GM21619 (cell line): ENCODE measurements around the gene GRIK4.
"Not testable (repeated sequence)": the region's sequence is repeated elsewhere in the genome, so short reads cannot be mapped to it uniquely, and the experiment has no call there.

ENCODE experiments used
- ATAC-seq: cut with Tn5 transposase; IDR thresholded peaks from one replicate; pipeline ENCODE4 v1.9.1; 2021; ENCODE audit not compliant: unreplicated experiment

Gene GRIK4

GRCh38 chr11:120769906-120770305 is 258.4 kb downstream of the GRIK4 start:
- ATAC-seq = no peak

GRCh38 chr11:120771551-120772060 is 260.1 kb downstream of the GRIK4 start:
- no peak for ATAC-seq

- peak; percentile 97 for ATAC-seq
Measured at GRCh38 chr11:120773501-120774031, 262.0 kb downstream of the GRIK4 start.

DNA sequence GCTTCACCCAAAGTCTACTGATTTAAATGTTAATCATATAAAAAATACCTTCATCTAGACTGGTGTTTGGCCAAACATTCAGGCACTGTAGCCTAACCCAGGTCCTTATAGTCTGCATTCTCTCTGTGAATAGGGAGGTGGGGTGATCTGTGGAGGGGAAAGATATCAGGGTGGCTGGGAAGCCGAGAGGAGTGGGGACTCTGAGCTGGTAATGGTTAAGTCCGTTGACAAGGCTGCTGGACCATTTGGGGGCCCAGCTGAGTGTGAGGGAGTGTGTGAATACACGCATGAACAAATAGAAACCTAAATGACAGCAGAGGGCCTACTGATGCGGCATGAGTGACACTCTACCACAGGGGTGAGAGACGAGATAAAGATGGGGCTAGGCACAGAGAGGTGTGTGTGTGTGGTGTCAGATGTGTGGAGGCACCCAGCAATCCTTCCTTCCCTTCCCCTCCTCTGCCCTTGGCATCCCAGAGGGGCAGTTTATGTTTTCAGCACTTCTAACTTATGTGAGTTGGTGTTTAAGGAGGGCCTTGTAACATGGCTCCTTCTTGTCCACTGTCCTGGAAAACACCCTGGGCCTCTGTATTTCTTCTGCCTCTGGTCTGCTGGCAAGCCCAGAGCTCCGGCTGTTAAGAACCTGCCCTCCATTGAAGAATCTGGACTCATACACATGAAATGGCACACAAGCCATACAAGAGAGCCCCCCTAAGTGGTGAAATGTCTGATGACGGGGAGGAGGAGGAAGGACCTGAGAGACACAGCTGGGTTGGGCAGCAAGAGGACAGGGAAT is 263.2 kb downstream of the GRIK4 start:
- no peak for ATAC-seq

DNA sequence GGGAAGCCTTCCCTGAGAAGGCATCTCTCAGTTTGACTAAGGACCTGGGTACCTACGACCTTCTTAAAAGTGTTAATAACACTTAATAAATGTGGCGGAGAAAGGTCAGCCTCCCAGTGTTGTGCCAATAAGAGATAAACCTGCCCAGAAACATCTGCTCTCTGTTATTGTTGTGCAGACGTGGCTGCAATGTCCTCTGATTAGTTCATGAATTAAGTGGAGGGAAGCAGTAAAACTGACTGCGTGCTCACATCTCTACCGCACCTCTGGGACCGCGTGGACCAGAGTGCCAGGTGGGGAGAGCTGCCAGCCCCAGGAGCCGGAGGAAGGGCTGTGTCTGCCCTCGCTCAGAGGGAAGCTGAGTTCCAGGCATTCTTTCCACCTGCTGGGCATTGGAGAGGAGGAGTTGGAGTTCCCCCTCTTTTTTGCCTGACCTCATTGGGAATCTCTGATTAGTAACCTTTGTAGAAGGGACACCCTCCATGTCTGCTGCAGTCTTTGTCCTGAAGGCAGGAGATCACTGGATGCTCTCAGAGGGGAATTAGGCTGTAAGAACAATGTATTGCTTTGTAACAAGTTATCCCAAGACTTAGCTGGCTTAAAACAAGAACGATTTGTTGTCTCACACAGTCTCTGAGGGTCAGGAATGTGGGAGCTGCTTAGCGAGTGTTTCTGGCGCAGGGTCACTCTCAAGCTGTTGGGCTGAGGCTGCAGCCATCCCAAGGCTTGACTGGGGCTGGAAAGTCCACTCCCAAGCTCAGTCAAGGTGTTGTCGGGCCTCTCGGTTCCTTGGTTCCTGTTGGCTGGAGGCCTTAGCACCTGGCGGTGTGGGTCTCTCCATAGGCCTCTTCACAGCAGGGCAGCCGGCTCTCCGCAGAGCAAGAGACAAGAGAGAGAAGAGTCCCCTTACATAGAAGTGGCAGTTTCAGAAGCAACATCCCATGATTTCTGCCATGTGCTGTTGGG is 264.7 kb downstream of the GRIK4 start:
- ATAC-seq = no peak

DNA sequence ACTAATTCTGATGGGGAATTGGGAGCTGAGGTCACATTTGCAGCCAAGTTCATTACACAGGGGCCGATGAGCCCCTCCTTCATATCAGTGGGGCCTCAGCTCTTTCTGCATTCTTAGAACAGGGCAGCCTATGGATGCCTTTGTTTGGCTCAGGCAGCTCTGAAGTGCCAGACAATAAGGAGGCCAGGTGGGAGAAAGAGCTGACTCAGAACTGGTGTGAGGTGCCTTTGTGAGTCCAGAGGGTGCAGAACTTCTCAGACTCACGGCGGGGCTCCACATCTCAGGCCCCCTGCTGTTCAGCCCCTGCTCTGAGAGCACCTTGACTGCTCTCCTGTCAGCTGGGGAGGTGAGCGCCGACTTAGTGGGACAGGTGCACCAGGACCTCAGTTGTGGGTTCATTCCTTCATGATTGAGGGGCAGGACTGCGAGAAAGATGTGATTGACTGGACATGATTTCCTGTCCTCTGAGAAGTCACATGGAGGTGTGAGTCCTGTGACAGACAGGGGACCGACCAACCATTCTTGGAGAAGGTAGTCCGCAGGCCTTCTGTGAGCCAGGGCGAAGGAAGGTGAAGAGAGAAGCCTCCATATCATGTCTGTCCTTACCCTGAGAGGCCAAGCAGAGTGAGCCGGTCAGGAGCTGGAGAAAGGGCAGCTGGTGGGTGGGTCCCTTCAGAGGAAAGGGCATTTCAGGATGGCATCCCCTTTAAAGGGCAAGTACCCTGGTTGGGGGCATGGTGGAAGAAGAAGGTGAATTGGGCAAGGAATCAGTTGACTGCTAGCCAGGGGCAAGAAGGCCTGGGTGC is 267.3 kb downstream of the GRIK4 start:
- no peak for ATAC-seq

GRCh38 chr11:120780239-120780638 is 268.7 kb downstream of the GRIK4 start:
- no peak for ATAC-seq

DNA sequence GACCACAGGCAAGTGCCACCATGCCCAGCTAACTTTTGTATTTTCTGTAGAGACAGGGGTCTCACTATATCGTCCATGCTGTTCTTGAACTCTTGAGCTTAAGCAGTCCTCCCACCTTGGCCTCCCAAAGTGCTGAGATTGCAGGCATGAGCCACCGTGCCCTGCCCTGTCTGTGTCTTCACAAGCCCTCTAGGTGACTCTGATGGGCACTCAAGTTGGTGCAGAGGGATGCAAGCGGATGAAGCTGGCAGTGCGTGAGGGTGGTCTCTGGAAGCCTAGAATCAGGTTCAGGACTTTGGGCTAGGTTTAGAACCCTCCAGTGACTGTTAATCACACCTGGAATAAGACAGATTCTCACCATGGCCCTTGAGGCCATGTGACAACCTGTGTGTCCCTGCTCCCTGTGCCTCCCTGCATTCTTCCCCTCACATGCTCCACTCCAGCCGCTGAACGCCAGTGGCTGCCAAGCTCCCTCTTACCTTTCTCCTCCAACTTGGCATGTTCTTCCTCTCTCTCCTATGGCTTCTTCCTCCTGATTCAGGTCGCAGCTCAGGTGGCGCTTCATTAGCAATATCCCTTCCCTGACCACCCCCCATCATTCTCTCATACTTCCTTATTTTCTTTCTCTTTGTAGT is 270.1 kb downstream of the GRIK4 start:
- no peak for ATAC-seq

GRCh38 chr11:120784566-120785251 is 273.2 kb downstream of the GRIK4 start:
- no peak for ATAC-seq

DNA sequence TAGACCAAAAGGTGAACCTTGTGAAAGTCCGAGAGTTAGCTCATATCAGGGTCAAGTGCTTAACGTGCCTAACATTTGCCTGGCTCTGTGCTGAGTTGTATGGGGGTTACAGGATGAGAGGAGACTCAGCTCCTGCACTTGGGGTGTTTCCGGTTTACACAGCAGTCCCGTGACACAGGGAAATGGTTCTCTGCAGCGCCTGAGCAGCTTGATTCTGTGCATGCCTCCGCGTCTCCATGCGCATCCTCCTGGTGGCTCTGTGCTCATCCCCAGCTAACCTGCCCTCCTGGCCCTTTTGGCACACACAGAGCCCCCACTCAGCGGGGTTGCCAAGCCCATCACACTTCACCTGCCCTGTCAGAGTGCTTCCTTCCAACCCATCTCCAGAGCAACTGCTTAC is 274.0 kb downstream of the GRIK4 start:
- ATAC-seq = no peak

DNA sequence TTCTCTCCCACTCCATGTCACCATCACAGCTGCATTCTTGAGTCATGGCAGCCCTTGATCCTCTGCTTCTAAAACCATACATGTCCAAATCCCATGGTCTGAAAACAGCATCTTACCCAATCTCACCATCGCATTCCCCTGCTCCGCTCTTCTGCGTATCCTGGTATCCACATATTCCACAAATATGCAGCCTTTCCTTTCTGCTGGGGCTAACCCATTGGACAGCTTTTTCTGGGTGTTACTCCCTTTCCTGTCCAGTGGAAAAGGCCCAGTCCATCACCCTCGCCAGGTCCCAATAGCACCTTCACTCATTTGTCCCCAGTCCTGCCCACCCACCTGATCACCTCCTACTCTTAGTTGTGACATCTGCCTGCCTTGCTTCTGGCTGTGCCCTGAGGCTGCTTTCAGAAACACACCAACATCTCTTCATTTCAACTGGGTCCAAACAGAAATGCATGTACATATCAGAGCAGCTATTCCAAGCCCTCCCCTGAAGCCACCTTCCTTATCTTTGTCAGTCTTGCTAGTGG is 274.7 kb downstream of the GRIK4 start:
- ATAC-seq = no peak

GRCh38 chr11:120787224-120787623 is 275.7 kb downstream of the GRIK4 start:
- ATAC-seq = not testable (repeated sequence)

GRCh38 chr11:120789391-120789790 is 277.8 kb downstream of the GRIK4 start:
- ATAC-seq = no peak

DNA sequence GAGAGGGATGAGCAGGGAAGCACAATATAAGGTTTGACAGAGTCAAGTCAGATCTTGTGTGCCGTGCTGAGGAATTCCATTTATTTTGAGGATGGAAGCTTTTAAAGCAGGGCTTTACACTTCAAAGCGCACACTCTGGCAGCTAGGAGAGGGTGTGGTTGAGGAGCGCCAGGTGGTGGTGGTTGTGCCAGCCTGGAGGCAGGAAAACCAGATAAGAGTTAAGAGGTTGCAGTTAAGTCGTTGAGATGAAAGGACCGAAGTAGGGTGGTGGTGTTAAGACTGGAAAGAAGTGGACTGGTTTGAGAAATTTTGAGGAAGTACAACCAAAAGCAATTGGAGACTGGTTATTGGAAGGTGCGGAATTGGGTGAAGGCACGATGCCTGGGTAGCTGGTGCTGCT is 280.8 kb downstream of the GRIK4 start:
- ATAC-seq = no peak

DNA sequence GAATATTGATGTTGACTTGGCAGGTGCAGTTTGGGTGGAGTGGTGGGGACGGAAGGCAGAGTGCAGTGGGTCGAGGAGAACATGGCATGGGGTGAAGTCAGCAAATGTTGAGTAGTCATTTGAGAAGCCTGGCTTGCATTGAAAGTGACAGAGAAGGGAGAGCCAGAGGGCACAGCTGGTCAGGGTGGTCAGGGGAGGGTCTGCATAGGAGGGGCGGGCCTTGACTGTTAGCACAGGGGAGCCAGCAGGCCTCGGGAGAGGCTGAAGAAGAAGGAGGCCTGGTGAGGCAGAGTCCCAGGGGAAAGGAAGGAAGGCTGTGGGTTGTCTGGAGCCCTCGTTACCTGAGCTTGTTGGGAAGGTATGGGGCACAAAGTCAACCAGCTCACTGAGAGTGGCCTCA is 281.6 kb downstream of the GRIK4 start:
- no peak for ATAC-seq

DNA sequence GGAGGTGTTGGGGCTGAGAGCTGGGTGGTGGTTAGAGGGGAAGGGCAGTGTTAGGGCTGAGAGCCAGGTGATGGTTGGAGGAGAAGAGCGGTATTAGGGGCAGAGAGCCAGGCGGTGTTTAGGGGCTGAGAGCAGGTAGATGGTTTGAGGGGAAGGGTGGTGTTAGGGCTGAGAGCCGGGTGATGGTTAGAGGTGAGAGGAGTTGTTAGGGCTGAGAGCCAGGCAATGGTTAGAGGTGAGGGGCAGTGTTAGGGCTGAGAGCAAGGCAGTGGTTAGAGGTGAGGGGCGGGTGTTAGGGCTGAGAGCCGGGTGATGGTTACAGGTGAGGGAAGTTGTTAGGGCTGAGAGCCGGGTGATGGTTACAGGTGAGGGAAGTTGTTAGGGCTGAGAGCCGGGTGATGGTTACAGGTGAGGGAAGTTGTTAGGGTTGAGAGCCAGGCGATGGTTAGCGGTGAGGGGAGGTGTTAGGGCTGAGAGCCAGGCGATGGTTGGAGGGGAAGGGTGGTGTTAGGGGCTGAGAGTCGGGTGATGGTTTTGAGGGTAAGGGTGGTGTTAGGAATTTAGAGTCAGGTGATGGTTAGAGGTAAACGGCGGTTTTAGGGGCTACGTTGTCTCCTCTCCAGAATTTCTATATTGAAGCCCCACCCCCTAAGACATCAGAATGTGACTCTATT is 282.4 kb downstream of the GRIK4 start:
- ATAC-seq = no peak

- no peak for ATAC-seq
Measured at GRCh38 chr11:120794748-120795147, 283.2 kb downstream of the GRIK4 start.

DNA sequence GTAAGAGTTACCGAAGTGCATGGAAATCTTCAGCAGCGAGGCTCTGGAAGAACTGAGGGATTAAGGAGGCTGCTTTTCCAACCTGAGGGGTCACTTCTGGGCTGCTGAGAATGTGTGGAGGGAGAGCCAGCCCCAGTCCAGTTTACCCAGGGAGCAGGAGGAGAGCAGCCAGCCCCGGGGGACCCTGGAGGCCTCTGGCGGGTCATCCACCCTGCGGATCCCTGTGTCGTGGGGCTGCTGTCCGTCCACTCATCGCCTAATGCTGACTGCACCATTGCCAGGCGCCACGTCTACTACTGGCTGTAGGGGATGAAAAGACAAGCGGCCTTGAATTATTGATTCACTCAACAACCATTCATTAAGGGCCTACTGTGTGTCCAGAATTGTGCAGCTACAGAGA is 283.6 kb downstream of the GRIK4 start:
- ATAC-seq = no peak

DNA sequence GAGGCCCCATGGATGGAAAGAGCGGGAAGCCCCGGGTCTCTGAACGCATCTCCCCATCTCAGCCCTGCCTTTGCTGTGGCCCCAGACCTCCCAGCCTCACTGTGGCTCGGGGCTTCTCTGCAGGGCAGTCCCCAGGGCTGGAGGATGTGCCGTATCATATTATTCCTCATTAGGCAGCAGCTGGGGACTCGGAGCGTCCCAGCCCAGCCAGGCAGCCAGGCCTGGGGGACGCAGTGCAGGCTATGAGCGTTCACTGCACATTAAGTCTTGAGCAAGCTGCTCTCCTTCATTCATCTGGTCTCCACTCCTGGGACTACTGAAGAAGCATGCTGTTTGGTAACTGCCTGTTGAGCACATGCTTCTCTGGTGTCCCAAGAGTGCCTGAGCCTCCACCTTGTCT is 285.6 kb downstream of the GRIK4 start:
- no peak for ATAC-seq
